ENCODE measurements around the gene GNAT1. TPM values are rescaled to one million over a fixed set of nuclear protein-coding genes. Genes with fewer than 3 reads are reported as not detected.

GNAT1 gene
- polyA plus RNA-seq, 2 of the 4 experiments (the other 2 are of a cell fraction) = not detected

GRCh38 chr3:50147447-50147846 is 44.0 kb upstream of the GNAT1 start:
- DNase-seq (ENCODE audit: low read depth in 1 of 2, low spot score in 1 of 2) (no peak), ATAC-seq (peak in 1 of 2 experiments; percentile 23; a peak in 1 of 6 replicates), FAIRE-seq (no peak)
- no peaks in the 10 kb centered on the region for H3K9me3 ChIP-seq
- 100% methylated on average over 1 of the region's 2 CpGs for WGBS (ENCODE audit: missing lambda C conversion rate)
- H3K4me1 ChIP-seq = no peaks in the 10 kb centered on the region
- POLR2A ChIA-PET = no interaction called here
- no peak for TF ChIP-seq FOXS1 (CRISPR knock-in tag; IDR thresholded peaks at IDR 0.05)
- no peak for TF ChIP-seq CHD2 (IDR thresholded peaks at IDR 0.05; ENCODE audit: low read length, partially characterized antibody)
- no peak for TF ChIP-seq TFCP2L1 (CRISPR knock-in tag; IDR thresholded peaks at IDR 0.05)
- TF ChIP-seq HOXB13 (CRISPR knock-in tag; IDR thresholded peaks at IDR 0.05; ENCODE audit: low read depth) = no peak
- TF ChIP-seq HDAC2 (IDR thresholded peaks at IDR 0.05) = no peak
- TF ChIP-seq MAZ (IDR thresholded peaks at IDR 0.05; ENCODE audit: borderline replicate concordance, low read depth, low read length) = no peak
- no peak for TF ChIP-seq NPAS2 (CRISPR knock-in tag; IDR thresholded peaks at IDR 0.05; ENCODE audit: borderline replicate concordance)
- no peak for TF ChIP-seq HMGXB4 (CRISPR knock-in tag; IDR thresholded peaks at IDR 0.05; ENCODE audit: borderline replicate concordance)
- TF ChIP-seq HES2 (IDR thresholded peaks at IDR 0.05) = no peak
- no peak for TF ChIP-seq ATOH8 (CRISPR knock-in tag; IDR thresholded peaks at IDR 0.05; ENCODE audit: low read depth)
- no peak for TF ChIP-seq MAFK (IDR thresholded peaks at IDR 0.05; ENCODE audit: partially characterized antibody)
- TF ChIP-seq PBX3 (IDR thresholded peaks at IDR 0.05) = no peak
- no peak for TF ChIP-seq CBX2 (IDR thresholded peaks at IDR 0.05; ENCODE audit: borderline replicate concordance, low read depth)
- TF ChIP-seq ZFP36 (IDR thresholded peaks at IDR 0.05; ENCODE audit: borderline replicate concordance, partially characterized antibody) = no peak
- no peak for TF ChIP-seq SMC3 (IDR thresholded peaks at IDR 0.05)
- no peak for TF ChIP-seq EP300 (IDR thresholded peaks at IDR 0.05)
- TF ChIP-seq EHF (CRISPR knock-in tag; IDR thresholded peaks at IDR 0.05) = no peak
- no peak for TF ChIP-seq E2F6 (IDR thresholded peaks at IDR 0.05; ENCODE audit: borderline replicate concordance, low read depth)
- TF ChIP-seq ZSCAN20 (CRISPR knock-in tag; IDR thresholded peaks at IDR 0.05) = no peak
- H3K27ac ChIP-seq = no peak overlapping the region
- no peak overlapping the region for H3K4me3 ChIP-seq
- CTCF ChIA-PET = interaction anchor here (1.2 kb wide), 1 partner anchor 26 kb away, joined by 6 read pairs; no protein-coding TSS in a partner anchor
- no peak overlapping the region for H3K4me2 ChIP-seq

GRCh38 chr3:50147861-50148260 is 43.5 kb upstream of the GNAT1 start:
- POLR2A ChIA-PET = no interaction called here
- TF ChIP-seq JUN (IDR thresholded peaks at IDR 0.05) = no peak
- no peak for TF ChIP-seq FOXS1 (CRISPR knock-in tag; IDR thresholded peaks at IDR 0.05)
- no peak for TF ChIP-seq HMGXB4 (CRISPR knock-in tag; IDR thresholded peaks at IDR 0.05; ENCODE audit: borderline replicate concordance)
- TF ChIP-seq RCOR1 (IDR thresholded peaks at IDR 0.05; ENCODE audit: low read depth, low read length) = no peak
- no peak for TF ChIP-seq CHD4 (IDR thresholded peaks at IDR 0.05; ENCODE audit: borderline replicate concordance)
- TF ChIP-seq HDAC2 (IDR thresholded peaks at IDR 0.05) = no peak
- no peak for TF ChIP-seq ELK1 (IDR thresholded peaks at IDR 0.05; ENCODE audit: low read depth, low read length)
- TF ChIP-seq MYC (IDR thresholded peaks at IDR 0.05; ENCODE audit: borderline replicate concordance, low read length) = no peak
- no peak for TF ChIP-seq SMC3 (IDR thresholded peaks at IDR 0.05)
- TF ChIP-seq JUNB (IDR thresholded peaks at IDR 0.05) = no peak
- no peak for TF ChIP-seq POLR2A (IDR thresholded peaks at IDR 0.05; ENCODE audit: low read length)
- no peak for TF ChIP-seq FOSB (CRISPR knock-in tag; IDR thresholded peaks at IDR 0.05)
- TF ChIP-seq NPAS2 (CRISPR knock-in tag; IDR thresholded peaks at IDR 0.05; ENCODE audit: borderline replicate concordance) = no peak
- no peak for TF ChIP-seq USF2 (IDR thresholded peaks at IDR 0.05)
- no peak for TF ChIP-seq HOXA7 (CRISPR knock-in tag; IDR thresholded peaks at IDR 0.05)
- TF ChIP-seq CEBPB (IDR thresholded peaks at IDR 0.05) = no peak
- TF ChIP-seq CHD2 (IDR thresholded peaks at IDR 0.05; ENCODE audit: low read length, partially characterized antibody) = no peak

More at GRCh38 chr3:50147861-50148260, 43.5 kb upstream of the GNAT1 start:
- no peak overlapping the region for H3K4me3 ChIP-seq
- CTCF ChIA-PET = interaction anchor here (1.2 kb wide), 1 partner anchor 27 kb away, joined by 6 read pairs; no protein-coding TSS in a partner anchor
- H3K27ac ChIP-seq = no peak overlapping the region
- WGBS (ENCODE audit: missing lambda C conversion rate) = 45% methylated on average over 4 of the region's 6 CpGs
- no peak overlapping the region for H3K4me2 ChIP-seq
- FAIRE-seq (no peak), ATAC-seq (0 out of 6 replicates have a peak, but pooled peaks of 1 of the 2 experiments have one; percentile 11), DNase-seq (ENCODE audit: low read depth in 1 of 2, low spot score in 1 of 2) (no peak)
- no peaks in the 10 kb centered on the region for H3K4me1 ChIP-seq
- no peaks in the 10 kb centered on the region for H3K9me3 ChIP-seq
